SK-N-SH (cell line): Measurements from ENCODE around the gene ARID1B. TPM values are rescaled to one million over a fixed set of nuclear protein-coding genes. Genes with fewer than 3 reads are reported as not detected.

Experiments used
- CTCF ChIA-PET: fragments of 300-600, 350-600 bp; formaldehyde crosslinking; extraction: SDS; loops from one replicate; lab custom pipeline; 2021; lab: Yijun Ruan, JAX
- POLR2A ChIA-PET: fragments of 350-600 bp; sonication (Branson Sonifier 250); formaldehyde crosslinking; extraction: SDS; loops from one replicate; lab custom pipeline; 2020; ENCODE audit warnings: antibody characterized with exemption, inconsistent platforms; lab: Yijun Ruan, JAX
- DNase-seq: peaks from one replicate; pipeline ENCODE4 v3.0.0; 2012
- H2AFZ ChIP-seq: fragments of 200-600 bp; sonication (generic); 2 replicates; pipeline ENCODE4 v1.8.1; 2016; ENCODE audit warnings: antibody characterized with exemption, mild to moderate bottlenecking, low read depth
- H3F3A ChIP-seq: fragments of 200-600 bp; sonication (generic); replicated peaks from 2 replicates; pipeline ENCODE3; 2016; ENCODE audit warnings: antibody characterized with exemption, mild to moderate bottlenecking; ENCODE audit not compliant: insufficient read depth
- H3K27ac ChIP-seq, 2 experiments: fragments of 200-500 bp in 1 of 2; fragments of 200-600 bp in 1 of 2; sonication (Bioruptor generic) in 1 of 2; sonication (generic), shearing (Covaris generic) in 1 of 2; 2 replicates each; pipeline versions ENCODE4 v1.5.1 to v1.6.1; 2014 to 2016; ENCODE audit warnings: low read depth in 2 of 2, inconsistent platforms in 1 of 2, low read length in 1 of 2, mild to moderate bottlenecking in 1 of 2, mixed read lengths in 1 of 2
- H3K27me3 ChIP-seq: fragments of 200-600 bp; sonication (generic), shearing (Covaris generic); 2 replicates; pipeline ENCODE4 v1.6.1; 2016; ENCODE audit warnings: mixed run types; ENCODE audit not compliant: insufficient read depth
- H3K36me3 ChIP-seq, 2 experiments: fragments of 200-500 bp in 1 of 2; fragments of 200-600 bp in 1 of 2; sonication (Bioruptor generic) in 1 of 2; sonication (generic) in 1 of 2; replicated peaks in 1 of 2; 2 replicates each; pipeline versions ENCODE3 to v1.5.1; 2014 to 2016; ENCODE audit warnings: low read length in 1 of 2, mild to moderate bottlenecking in 1 of 2; ENCODE audit not compliant: insufficient read depth in 2 of 2, control insufficient read depth in 1 of 2
- H3K4me1 ChIP-seq, 2 experiments: fragments of 200-500 bp in 1 of 2; fragments of 200-600 bp in 1 of 2; sonication (Bioruptor generic) in 1 of 2; sonication (generic), shearing (Covaris generic) in 1 of 2; 2 replicates each; pipeline versions ENCODE4 v1.5.1 to v1.6.1; 2014 to 2016; ENCODE audit warnings: low read depth in 1 of 2, low read length in 1 of 2, mixed run types in 1 of 2; ENCODE audit not compliant: insufficient read depth in 2 of 2, control insufficient read depth in 1 of 2
- H3K4me2 ChIP-seq: fragments of 200-600 bp; sonication (generic), shearing (Covaris generic); 2 replicates; pipeline ENCODE4 v1.6.1; 2017; ENCODE audit warnings: mixed run types
- H3K4me3 ChIP-seq, 2 experiments: fragments of 200-500 bp in 1 of 2; fragments of 200-600 bp in 1 of 2; sonication (Bioruptor generic) in 1 of 2; sonication (generic), shearing (Covaris generic) in 1 of 2; 2 replicates each; pipeline versions ENCODE4 v1.5.1 to v1.8.1; 2014 to 2016; ENCODE audit warnings: low read depth in 2 of 2, inconsistent platforms in 1 of 2, low read length in 1 of 2, mild to moderate bottlenecking in 1 of 2, mixed read lengths in 1 of 2, moderate library complexity in 1 of 2
- H3K79me2 ChIP-seq: fragments of 200-600 bp; sonication (generic); 2 replicates; pipeline ENCODE4 v1.8.1; 2017; ENCODE audit warnings: mild to moderate bottlenecking; ENCODE audit not compliant: insufficient read depth
- H3K9ac ChIP-seq: fragments of 200-600 bp; sonication (generic); 2 replicates; pipeline ENCODE4 v1.6.1; 2017; ENCODE audit warnings: mixed run types
- H3K9me2 ChIP-seq: fragments of 200-600 bp; sonication (generic); 2 replicates; pipeline ENCODE4 v1.6.1; 2017; ENCODE audit warnings: mixed run types
- H3K9me3 ChIP-seq: fragments of 200-600 bp; sonication (generic); 2 replicates; pipeline ENCODE4 v1.6.1; 2017; ENCODE audit warnings: mixed run types, mild to moderate bottlenecking, moderate library complexity
- H4K20me1 ChIP-seq: fragments of 200-600 bp; sonication (generic); 2 replicates; pipeline ENCODE4 v1.6.1; 2017; ENCODE audit warnings: mild to moderate bottlenecking, mixed run types; ENCODE audit not compliant: insufficient read depth
- ELF1 ChIP-seq: IDR thresholded peaks from 2 replicates; pipeline ENCODE4 v1.4.0; 2012
- EP300 ChIP-seq, 2 experiments: IDR thresholded peaks; 2 replicates each; pipeline versions ENCODE4 v1.4.0 to v1.6.1; 2012; ENCODE audit warnings: borderline replicate concordance in 1 of 2, low read depth in 1 of 2, low read length in 1 of 2
- FOXM1 ChIP-seq: IDR thresholded peaks from 2 replicates; pipeline ENCODE4 v1.4.0; 2012; ENCODE audit warnings: low read depth, mild to moderate bottlenecking
- MXI1 ChIP-seq: IDR thresholded peaks from 2 replicates; pipeline ENCODE4 v1.6.1; 2012; ENCODE audit warnings: mild to moderate bottlenecking, low read depth, low read length, improper control_type of control experiment
- SIN3A ChIP-seq: IDR thresholded peaks from 2 replicates; pipeline ENCODE4 v1.6.1; 2012; ENCODE audit warnings: low read depth, mild to moderate bottlenecking, low read length, moderate library complexity, borderline replicate concordance
- USF2 ChIP-seq: fragments of 150-350 bp; IDR thresholded peaks from 2 replicates; pipeline ENCODE4 v1.6.1; 2017; ENCODE audit warnings: antibody characterized with exemption, low read length, low read depth, borderline replicate concordance
- WGBS: methylation state at CpG from one replicate; pipeline ENCODE4 v1.1.6; 2017; ENCODE audit warnings: low lambda C conversion rate; 5-methylcytosine and 5-hydroxymethylcytosine counted together
- polyA plus RNA-seq, 3 experiments: library from polyadenylated mRNA; depleted of rRNA; stranded (reverse); fragments of >200 nt; gene quantifications; 2 replicates each; pipeline ENCODE4 v1.2.3, GENCODE V29; 2012
- TF ChIP-seq, protein P1 (sequence below): IDR thresholded peaks from 2 replicates; pipeline ENCODE4 v1.4.0; 2012; ENCODE audit warnings: low read depth, borderline replicate concordance
- TF ChIP-seq, protein P2 (sequence below): IDR thresholded peaks from 2 replicates; pipeline ENCODE4 v1.4.0; 2012; ENCODE audit warnings: low read depth

The ARID1B gene
- polyA plus RNA-seq, 1 of the 3 experiments (the other 2 are of a cell fraction), result 13.6 TPM

- no peaks in the 10 kb centered on the region for H3K9me3 ChIP-seq
- no peak overlapping the region for H2AFZ ChIP-seq
- H3K79me2 ChIP-seq, result no peaks in the 10 kb centered on the region
- H3K4me3 ChIP-seq, result no peak overlapping the region
- no peak overlapping the region for H3K4me2 ChIP-seq
- H4K20me1 ChIP-seq, result no peaks in the 10 kb centered on the region
- TF ChIP-seq ELF1 (no peak), MXI1 (no peak)
- no peaks in the 10 kb centered on the region for H3K4me1 ChIP-seq
- no peaks in the 10 kb centered on the region for H3K9me2 ChIP-seq
- no peak overlapping the region for H3K27ac ChIP-seq
- no peak for DNase-seq
- H3K27me3 ChIP-seq, result no peaks in the 10 kb centered on the region
- ChIA-PET POLR2A (no interaction called here), CTCF (interaction anchor here (1.0 kb wide), 1 partner anchor 34 kb away, joined by 3 read pairs; no protein-coding TSS in a partner anchor)
- 81% methylated on average over 28 of the region's 28 CpGs for WGBS
- no peak overlapping the region for H3K9ac ChIP-seq
- no peaks in the 10 kb centered on the region for H3K36me3 ChIP-seq
- no peaks in the 10 kb centered on the region for H3F3A ChIP-seq
These were observed 463.1 kb downstream of the ARID1B start for GRCh38 chr6:157240059-157240959.

GRCh38 chr6:157240960-157241311 lies 463.8 kb downstream of the ARID1B start:
- no peak for TF ChIP-seq USF2
- TF ChIP-seq FOXM1, result no peak
- TF ChIP-seq EP300 (IDR thresholded peaks at IDR 0.05; ENCODE audit: borderline replicate concordance in 1 of 2, low read depth in 1 of 2, low read length in 1 of 2), result no peak
- no peak for TF ChIP-seq SIN3A
- TF ChIP-seq, protein P1, sequence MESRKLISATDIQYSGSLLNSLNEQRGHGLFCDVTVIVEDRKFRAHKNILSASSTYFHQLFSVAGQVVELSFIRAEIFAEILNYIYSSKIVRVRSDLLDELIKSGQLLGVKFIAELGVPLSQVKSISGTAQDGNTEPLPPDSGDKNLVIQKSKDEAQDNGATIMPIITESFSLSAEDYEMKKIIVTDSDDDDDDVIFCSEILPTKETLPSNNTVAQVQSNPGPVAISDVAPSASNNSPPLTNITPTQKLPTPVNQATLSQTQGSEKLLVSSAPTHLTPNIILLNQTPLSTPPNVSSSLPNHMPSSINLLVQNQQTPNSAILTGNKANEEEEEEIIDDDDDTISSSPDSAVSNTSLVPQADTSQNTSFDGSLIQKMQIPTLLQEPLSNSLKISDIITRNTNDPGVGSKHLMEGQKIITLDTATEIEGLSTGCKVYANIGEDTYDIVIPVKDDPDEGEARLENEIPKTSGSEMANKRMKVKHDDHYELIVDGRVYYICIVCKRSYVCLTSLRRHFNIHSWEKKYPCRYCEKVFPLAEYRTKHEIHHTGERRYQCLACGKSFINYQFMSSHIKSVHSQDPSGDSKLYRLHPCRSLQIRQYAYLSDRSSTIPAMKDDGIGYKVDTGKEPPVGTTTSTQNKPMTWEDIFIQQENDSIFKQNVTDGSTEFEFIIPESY, result no peak
- TF ChIP-seq, protein P2, sequence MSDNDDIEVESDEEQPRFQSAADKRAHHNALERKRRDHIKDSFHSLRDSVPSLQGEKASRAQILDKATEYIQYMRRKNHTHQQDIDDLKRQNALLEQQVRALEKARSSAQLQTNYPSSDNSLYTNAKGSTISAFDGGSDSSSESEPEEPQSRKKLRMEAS, result no peak
- ChIA-PET CTCF (no interaction called here), POLR2A (no interaction called here)
- Histone ChIP-seq H3K27me3 (no peaks in the 10 kb centered on the region), H3K4me1 (peaks cover 0 to under 1% of the 10 kb centered on the region in 2 experiments; a peak in 1 of 4 replicates), H4K20me1 (no peaks in the 10 kb centered on the region), H3K36me3 (no peaks in the 10 kb centered on the region), H3K9me3 (no peaks in the 10 kb centered on the region), H2AFZ (no peak overlapping the region), H3K27ac (no peak overlapping the region), H3K4me3 (no peak overlapping the region), H3K79me2 (no peaks in the 10 kb centered on the region), H3K9ac (no peak overlapping the region), H3F3A (no peaks in the 10 kb centered on the region), H3K9me2 (no peaks in the 10 kb centered on the region), H3K4me2 (no peak overlapping the region)
- DNase-seq, result no peak
- WGBS, result 86% methylated on average over 8 of the region's 10 CpGs
